CD8-positive, alpha-beta memory T cell (primary cell): Measurements from ENCODE around the gene TASOR2. TPM values are rescaled to one million over a fixed set of nuclear protein-coding genes. Genes with fewer than 3 reads are reported as not detected.
A peak's percentile ranks its signal among the peaks of the same experiment; 100 is the strongest.

Source experiments
- CTCF ChIA-PET: fragments of 350-600 bp; sonication (Branson Sonifier 250); formaldehyde crosslinking; loops from one replicate; lab custom pipeline; 2021; ENCODE audit warnings: antibody characterized with exemption; lab: Charles Lee
- POLR2A ChIA-PET: fragments of 350-600 bp; sonication (Branson Sonifier 250); formaldehyde crosslinking; loops from one replicate; lab custom pipeline; 2021; ENCODE audit warnings: antibody characterized with exemption; lab: Charles Lee
- DNase-seq, 5 donors: peaks; one replicate each; pipeline versions ENCODE4 v3.0.0 to v3.0.0-alpha.2; 2020 to 2022; ENCODE audit warnings: mixed read lengths in 1 of 5
- H3K27ac ChIP-seq: one replicate; pipeline ENCODE4 v1.7.0; 2013; ENCODE audit warnings: low read depth, mild to moderate bottlenecking, low read length, moderate library complexity
- H3K27me3 ChIP-seq: 2 replicates; pipeline ENCODE4 v1.7.0; 2013; ENCODE audit warnings: low read length, mild to moderate bottlenecking; ENCODE audit not compliant: insufficient read depth, poor library complexity, severe bottlenecking
- H3K36me3 ChIP-seq: 2 replicates; pipeline ENCODE4 v1.7.0; 2013; ENCODE audit warnings: mild to moderate bottlenecking, low read length, moderate library complexity; ENCODE audit not compliant: insufficient read depth
- H3K4me1 ChIP-seq: 2 replicates; pipeline ENCODE4 v1.7.0; 2013; ENCODE audit warnings: mild to moderate bottlenecking, low read length, moderate library complexity; ENCODE audit not compliant: insufficient read depth
- H3K4me3 ChIP-seq: 2 replicates; pipeline ENCODE4 v1.7.0; 2013; ENCODE audit warnings: mild to moderate bottlenecking, low read length
- H3K9me3 ChIP-seq: 2 replicates; pipeline ENCODE4 v1.7.0; 2013; ENCODE audit warnings: mild to moderate bottlenecking, low read length
- H3K27ac Mint-ChIP-seq, 8 donors: one replicate each; pipeline ENCODE4 v1.8.0; 2020 to 2021; ENCODE audit warnings: mixed read lengths in 8 of 8, mild to moderate bottlenecking in 6 of 8, inconsistent platforms in 3 of 8, moderate library complexity in 3 of 8
- H3K27me3 Mint-ChIP-seq, 2 donors: one replicate each; pipeline ENCODE4 v1.8.0; 2020 to 2021; ENCODE audit warnings: mixed read lengths in 2 of 2, mild to moderate bottlenecking in 1 of 2, moderate library complexity in 1 of 2
- H3K36me3 Mint-ChIP-seq, 3 donors: one replicate each; pipeline ENCODE4 v1.8.0; 2020 to 2021; ENCODE audit warnings: mixed read lengths in 3 of 3, inconsistent platforms in 1 of 3, mild to moderate bottlenecking in 1 of 3
- H3K4me1 Mint-ChIP-seq, 3 donors: one replicate each; pipeline ENCODE4 v1.8.0; 2020 to 2021; ENCODE audit warnings: mixed read lengths in 3 of 3, inconsistent platforms in 1 of 3, mild to moderate bottlenecking in 1 of 3
- H3K4me3 Mint-ChIP-seq, 7 donors: one replicate each; pipeline ENCODE4 v1.8.0; 2020 to 2021; ENCODE audit warnings: mixed read lengths in 7 of 7, mild to moderate bottlenecking in 6 of 7, moderate library complexity in 4 of 7, inconsistent platforms in 2 of 7
- H3K9me3 Mint-ChIP-seq, 5 donors: one replicate each; pipeline ENCODE4 v1.8.0; 2020 to 2022; ENCODE audit warnings: mixed read lengths in 5 of 5, mild to moderate bottlenecking in 3 of 5, moderate library complexity in 2 of 5, inconsistent platforms in 1 of 5
- polyA plus RNA-seq: library from polyadenylated mRNA; unstranded; fragments of 300-500 nt; fragmentation: Illumina TruSeq; gene quantifications from one replicate; pipeline ENCODE4 v1.2.3, GENCODE V29; 2021
- total RNA-seq, 2 experiments: library from RNA; stranded (reverse); gene quantifications; one replicate each; pipeline ENCODE4 v1.2.3, GENCODE V29; 2021

TASOR2 gene
- total and polyA plus RNA-seq, 3 experiments from 2014 or later: 11.6 to 74.2 (median 71.2) TPM

DNA sequence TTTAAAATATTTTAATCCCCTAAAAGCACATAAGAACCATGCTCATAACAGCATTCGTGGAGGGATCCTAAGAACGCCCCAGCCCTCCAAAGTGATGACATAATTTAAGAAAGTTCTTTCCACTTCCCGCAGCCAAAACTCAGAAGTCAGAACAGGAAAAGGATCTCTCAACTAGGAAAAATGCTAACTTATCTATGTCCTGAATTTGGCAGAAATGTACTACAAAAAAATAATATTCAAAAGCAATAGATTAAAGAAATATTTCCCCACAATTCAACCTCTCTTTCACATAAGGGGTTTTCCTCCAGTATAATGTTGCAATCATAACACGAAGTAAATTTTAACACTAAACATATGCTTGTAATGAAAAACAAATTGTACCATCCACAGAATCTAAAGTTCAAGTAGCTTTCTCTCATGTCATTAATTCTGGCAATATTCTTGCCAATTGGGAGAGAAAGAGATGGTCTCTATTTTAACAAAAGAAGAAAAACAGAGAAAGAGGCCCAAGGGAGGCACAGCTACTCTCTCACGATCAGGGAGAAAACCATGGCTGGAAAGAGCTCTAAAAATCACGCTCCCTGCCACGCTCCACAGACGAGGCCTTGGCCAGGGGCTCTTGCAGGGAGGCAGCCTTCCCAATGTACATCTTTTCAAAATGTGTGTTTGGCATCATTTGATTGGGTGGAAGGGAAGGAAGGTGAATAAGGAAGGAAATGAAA lies 41.1 kb upstream of the TASOR2 start:
- peak in 1 of 5 donors; percentile 11 for DNase-seq
- Histone ChIP-seq H3K4me3 (no peak overlapping the region), H3K27me3 (no peaks in the 10 kb centered on the region), H3K27ac (no peak overlapping the region), H3K4me1 (no peaks in the 10 kb centered on the region), H3K36me3 (no peaks in the 10 kb centered on the region), H3K9me3 (no peaks in the 10 kb centered on the region)
- H3K27ac Mint-ChIP-seq: peak overlapping the region in 1 of 8 donors; percentile 51
- H3K4me1 Mint-ChIP-seq: no peaks in the 10 kb centered on the region
- H3K9me3 Mint-ChIP-seq: no peaks in the 10 kb centered on the region
- peaks cover 6 to 54% (median 6%) of the 10 kb centered on the region in 3 donors for H3K36me3 Mint-ChIP-seq
- no peaks in the 10 kb centered on the region for H3K27me3 Mint-ChIP-seq
- POLR2A ChIA-PET: no interaction called here
- no peak overlapping the region for H3K4me3 Mint-ChIP-seq
- CTCF ChIA-PET: interaction anchor here (3.8 kb wide), 1 partner anchor 13 kb away, joined by 16 read pairs; no protein-coding TSS in a partner anchor

DNA sequence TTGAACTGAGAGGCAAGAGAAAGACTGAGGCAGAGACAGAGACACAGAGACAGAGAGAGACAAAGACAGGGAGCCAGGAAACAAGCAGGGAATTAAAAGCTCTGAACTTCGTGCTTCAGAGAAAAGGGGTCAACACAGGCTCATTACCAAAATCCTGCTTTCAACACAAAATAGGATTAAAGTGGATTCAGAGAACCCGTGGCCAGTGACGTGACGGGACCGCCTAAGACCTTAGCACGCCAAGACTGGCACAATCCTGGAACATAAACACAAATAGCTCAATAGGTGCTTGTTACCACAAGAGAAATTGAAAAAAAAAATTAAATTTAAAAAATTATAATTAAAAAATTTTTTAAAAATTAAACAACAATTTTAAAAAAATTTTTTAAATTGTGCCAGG lies 39.7 kb upstream of the TASOR2 start:
- Histone ChIP-seq H3K27ac (no peak overlapping the region), H3K4me3 (no peak overlapping the region), H3K36me3 (no peaks in the 10 kb centered on the region), H3K4me1 (no peaks in the 10 kb centered on the region), H3K9me3 (no peaks in the 10 kb centered on the region), H3K27me3 (no peaks in the 10 kb centered on the region)
- Mint-ChIP-seq H3K27ac (peak overlapping the region in 1 of 8 donors; percentile 72), H3K36me3 (peaks cover 6 to 48% (median 6%) of the 10 kb centered on the region in 3 donors), H3K4me3 (no peak overlapping the region), H3K4me1 (no peaks in the 10 kb centered on the region), H3K27me3 (no peaks in the 10 kb centered on the region), H3K9me3 (no peaks in the 10 kb centered on the region)
- DNase-seq: no peak
- ChIA-PET CTCF (no interaction called here), POLR2A (no interaction called here)

DNA sequence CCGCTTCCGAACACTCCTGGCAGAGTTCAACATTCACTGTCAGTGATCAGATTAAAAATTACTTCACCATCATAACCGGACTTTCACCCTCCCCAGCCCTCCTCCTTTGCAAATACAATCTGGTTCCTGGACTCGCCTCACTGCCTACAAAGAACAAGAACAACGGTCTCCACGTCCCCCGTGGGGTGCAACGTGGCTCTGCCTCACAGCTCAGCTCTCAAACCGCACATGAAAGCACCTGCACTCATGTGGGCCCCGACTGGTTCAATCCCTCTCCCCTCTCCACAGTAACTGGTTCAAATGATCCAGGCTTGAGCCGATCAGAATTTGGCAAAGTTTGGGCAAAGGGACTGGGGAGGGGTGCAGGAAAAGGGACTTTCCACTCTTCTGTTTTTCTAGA lies 39.3 kb upstream of the TASOR2 start:
- ChIA-PET CTCF (no interaction called here), POLR2A (no interaction called here)
- Mint-ChIP-seq H3K27me3 (no peaks in the 10 kb centered on the region), H3K9me3 (no peaks in the 10 kb centered on the region), H3K4me3 (no peak overlapping the region), H3K4me1 (no peaks in the 10 kb centered on the region), H3K36me3 (peaks cover 6 to 47% (median 6%) of the 10 kb centered on the region in 3 donors), H3K27ac (peak overlapping the region in 1 of 8 donors; percentile 80)
- H3K27me3 ChIP-seq: no peaks in the 10 kb centered on the region
- no peaks in the 10 kb centered on the region for H3K9me3 ChIP-seq
- H3K4me1 ChIP-seq: no peaks in the 10 kb centered on the region
- DNase-seq: no peak
- no peak overlapping the region for H3K4me3 ChIP-seq
- H3K36me3 ChIP-seq: no peaks in the 10 kb centered on the region
- H3K27ac ChIP-seq: no peak overlapping the region

DNA sequence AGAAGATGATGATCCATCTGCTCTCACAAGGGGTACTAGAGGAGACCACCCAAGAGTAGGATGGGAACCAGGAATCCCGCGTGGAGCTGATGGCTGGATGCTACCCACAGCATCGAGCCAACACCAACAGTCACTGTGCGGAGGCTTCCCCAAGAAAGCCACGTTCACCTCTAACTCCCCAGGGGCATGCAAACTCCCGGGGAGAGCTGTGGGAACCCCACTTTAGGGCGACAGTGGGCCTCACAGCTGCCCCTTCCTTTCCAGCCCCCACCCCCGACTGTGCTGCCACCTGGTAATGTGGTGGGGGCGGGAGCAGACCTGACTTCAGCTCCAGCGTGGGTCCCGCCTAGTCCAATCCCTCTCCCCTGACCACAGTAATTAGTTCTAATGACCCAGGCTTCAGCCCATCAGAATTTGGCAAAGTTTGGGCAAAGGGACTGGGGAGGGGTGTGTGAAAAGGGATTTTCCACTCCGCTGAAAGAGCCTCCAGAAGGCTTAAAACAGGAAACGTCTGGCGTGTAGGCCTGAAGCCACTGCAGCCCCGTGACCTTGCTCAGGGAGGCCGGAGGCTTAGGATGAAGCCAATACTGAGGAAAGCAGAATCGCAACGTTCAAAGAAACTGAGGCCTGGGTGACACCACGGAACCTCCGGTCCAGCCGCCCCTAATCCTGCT lies 38.6 kb upstream of the TASOR2 start:
- H3K4me3 ChIP-seq: no peak overlapping the region
- CTCF ChIA-PET: no interaction called here
- POLR2A ChIA-PET: no interaction called here
- H3K4me1 ChIP-seq: no peaks in the 10 kb centered on the region
- no peaks in the 10 kb centered on the region for H3K27me3 Mint-ChIP-seq
- no peak overlapping the region for H3K27ac Mint-ChIP-seq
- no peak overlapping the region for H3K4me3 Mint-ChIP-seq
- no peaks in the 10 kb centered on the region for H3K9me3 Mint-ChIP-seq
- H3K27ac ChIP-seq: no peak overlapping the region
- no peaks in the 10 kb centered on the region for H3K4me1 Mint-ChIP-seq
- H3K36me3 Mint-ChIP-seq: peaks cover 4 to 40% (median 6%) of the 10 kb centered on the region in 3 donors
- no peaks in the 10 kb centered on the region for H3K9me3 ChIP-seq
- no peak for DNase-seq
- H3K36me3 ChIP-seq: no peaks in the 10 kb centered on the region
- H3K27me3 ChIP-seq: no peaks in the 10 kb centered on the region

GRCh38 chr10:5647507-5648240 lies 37.0 kb upstream of the TASOR2 start:
- POLR2A ChIA-PET: no interaction called here
- H3K4me3 ChIP-seq: no peak overlapping the region
- Mint-ChIP-seq H3K4me1 (no peaks in the 10 kb centered on the region), H3K27ac (peak overlapping the region in 2 of 8 donors; percentile 55 to 67), H3K4me3 (no peak overlapping the region), H3K36me3 (peaks cover 4 to 28% (median 6%) of the 10 kb centered on the region in 3 donors), H3K9me3 (no peaks in the 10 kb centered on the region), H3K27me3 (no peaks in the 10 kb centered on the region)
- no peaks in the 10 kb centered on the region for H3K9me3 ChIP-seq
- no peaks in the 10 kb centered on the region for H3K4me1 ChIP-seq
- no peak for DNase-seq
- CTCF ChIA-PET: no interaction called here
- no peaks in the 10 kb centered on the region for H3K27me3 ChIP-seq
- no peaks in the 10 kb centered on the region for H3K36me3 ChIP-seq
- H3K27ac ChIP-seq: no peak overlapping the region

DNA sequence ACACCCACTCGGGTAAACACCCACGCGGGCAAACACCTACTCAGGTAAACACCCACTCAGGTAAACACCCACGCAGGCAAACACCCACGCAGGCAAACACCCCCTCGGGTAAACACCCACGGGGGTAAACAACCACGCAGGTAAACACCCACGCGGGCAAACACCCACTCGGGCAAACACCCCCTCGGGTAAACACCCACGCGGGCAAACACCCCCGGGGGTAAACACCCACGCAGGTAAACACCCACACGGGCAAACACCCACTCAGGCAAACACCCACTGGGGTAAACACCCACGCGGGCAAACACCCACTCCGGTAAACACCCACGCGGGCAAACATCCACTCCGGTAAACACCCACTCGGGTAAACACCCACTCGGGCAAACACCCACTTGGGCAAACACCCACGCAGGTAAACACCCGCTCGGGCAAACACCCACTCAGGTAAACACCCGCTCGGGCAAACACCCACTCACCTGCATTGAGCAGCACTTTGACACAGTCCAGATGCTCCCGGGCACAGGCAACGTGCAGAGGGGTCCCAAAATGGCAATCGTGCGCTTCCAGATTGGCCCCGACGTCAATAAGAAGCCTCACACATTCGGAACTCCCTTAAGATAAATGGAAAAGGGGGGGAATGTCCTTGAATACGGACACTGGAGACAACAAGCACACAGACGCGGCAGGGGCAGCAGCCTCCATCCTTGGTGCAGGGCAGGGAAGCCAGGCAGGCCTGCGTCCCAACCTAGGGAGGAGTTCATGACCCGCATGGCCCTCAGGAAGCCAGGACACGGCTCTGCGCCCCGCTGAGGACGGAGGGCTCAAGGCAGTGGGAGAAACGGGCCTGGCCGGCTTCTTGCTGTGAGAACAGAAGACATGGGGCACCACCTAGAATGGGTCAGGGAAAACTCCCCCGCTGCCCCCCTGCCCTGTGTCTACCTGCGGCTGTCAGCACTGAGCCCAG lies 35.9 kb upstream of the TASOR2 start:
- Mint-ChIP-seq H3K9me3 (no peaks in the 10 kb centered on the region), H3K36me3 (peaks cover under 1 to 20% (median 4%) of the 10 kb centered on the region in 3 donors), H3K4me1 (no peaks in the 10 kb centered on the region), H3K4me3 (no peak overlapping the region), H3K27ac (no peak overlapping the region), H3K27me3 (no peaks in the 10 kb centered on the region)
- H3K27me3 ChIP-seq: no peaks in the 10 kb centered on the region
- H3K4me1 ChIP-seq: no peaks in the 10 kb centered on the region
- no peaks in the 10 kb centered on the region for H3K9me3 ChIP-seq
- ChIA-PET POLR2A (no interaction called here), CTCF (no interaction called here)
- no peak for DNase-seq
- no peak overlapping the region for H3K27ac ChIP-seq
- H3K36me3 ChIP-seq: no peaks in the 10 kb centered on the region
- H3K4me3 ChIP-seq: no peak overlapping the region

- H3K9me3 ChIP-seq: no peaks in the 10 kb centered on the region
- Mint-ChIP-seq H3K27me3 (no peaks in the 10 kb centered on the region), H3K4me1 (peaks cover 0 to 3% (median 0%) of the 10 kb centered on the region in 3 donors), H3K27ac (peak overlapping the region in 2 of 8 donors; percentile 7 to 42), H3K36me3 (peaks cover 0 to 15% (median 2%) of the 10 kb centered on the region in 3 donors), H3K9me3 (no peaks in the 10 kb centered on the region), H3K4me3 (no peak overlapping the region)
- H3K27ac ChIP-seq: no peak overlapping the region
- H3K4me3 ChIP-seq: no peak overlapping the region
- CTCF ChIA-PET: no interaction called here
- H3K36me3 ChIP-seq: no peaks in the 10 kb centered on the region
- H3K27me3 ChIP-seq: no peaks in the 10 kb centered on the region
- H3K4me1 ChIP-seq: no peaks in the 10 kb centered on the region
- DNase-seq: no peak
- POLR2A ChIA-PET: no interaction called here
Observed at GRCh38 chr10:5649746-5650145, 34.9 kb upstream of the TASOR2 start.
